HEK293 (cell line): ENCODE measurements around the gene NEB.

ENCODE experiments used
- CTCF ChIA-PET: fragments of 350-600 bp; formaldehyde crosslinking; extraction: SDS; loops from one replicate; lab custom pipeline; 2021; ENCODE audit warnings: antibody characterized with exemption; lab: Yijun Ruan, JAX
- POLR2A ChIA-PET: fragments of 300-600 bp; formaldehyde crosslinking; extraction: SDS; loops from one replicate; lab custom pipeline; 2020; ENCODE audit warnings: antibody characterized with exemption, inconsistent platforms; lab: Yijun Ruan, JAX
- H3K27ac ChIP-seq: fragments of 200-500 bp; sonication (Bioruptor generic); 2 replicates; pipeline ENCODE4 v1.5.1; 2014; ENCODE audit warnings: low read depth, low read length, control low read depth, inconsistent platforms; ENCODE audit errors: extremely low read depth
- H3K36me3 ChIP-seq, 2 experiments: fragments of 200-500 bp in 1 of 2; sonication (Bioruptor generic) in 1 of 2; 1 replicate in 1 of 2; 2 replicates in 1 of 2; pipeline ENCODE4 v1.5.1; 2014 to 2017; ENCODE audit warnings: inconsistent platforms in 2 of 2, low read length in 2 of 2; ENCODE audit not compliant: control insufficient read depth in 2 of 2, insufficient read depth in 1 of 2
- H3K4me1 ChIP-seq: fragments of 200-500 bp; sonication (Bioruptor generic); 2 replicates; pipeline ENCODE4 v1.5.1; 2014; ENCODE audit warnings: mild to moderate bottlenecking, low read length, inconsistent platforms; ENCODE audit not compliant: control insufficient read depth, insufficient read depth
- H3K4me3 ChIP-seq: 2 replicates; pipeline ENCODE4 v1.5.1; 2011; ENCODE audit warnings: low read depth, mild to moderate bottlenecking, control low read depth, low read length, moderate library complexity
- H3K9me3 ChIP-seq: fragments of 200-500 bp; sonication (Bioruptor generic); 2 replicates; pipeline ENCODE4 v1.5.1; 2014; ENCODE audit warnings: low read depth, low read length, inconsistent platforms; ENCODE audit not compliant: control insufficient read depth, insufficient read depth
- GLIS1 ChIP-seq: fragments of 450-650 bp; formaldehyde crosslinking; IDR thresholded peaks from 2 replicates; pipeline ENCODE4 v1.5.1; 2016; ENCODE audit warnings: missing biosample characterization, missing genetic modification characterization
- KLF17 ChIP-seq: fragments of 450-650 bp; formaldehyde crosslinking; IDR thresholded peaks from 2 replicates; pipeline ENCODE4 v1.5.1; 2016; ENCODE audit warnings: missing biosample characterization, missing genetic modification characterization
- PATZ1 ChIP-seq: fragments of 450-650 bp; formaldehyde crosslinking; IDR thresholded peaks from 2 replicates; pipeline ENCODE4 v1.5.1; 2016; ENCODE audit warnings: missing biosample characterization, missing genetic modification characterization
- PBX3 ChIP-seq: sonication (generic); formaldehyde crosslinking; IDR thresholded peaks from 2 replicates; pipeline ENCODE4 v1.8.1; 2022; ENCODE audit warnings: mild to moderate bottlenecking, moderate library complexity, missing genetic modification reagents
- ZFP37 ChIP-seq: fragments of 450-650 bp; formaldehyde crosslinking; IDR thresholded peaks from 2 replicates; pipeline ENCODE4 v1.5.1; 2016; ENCODE audit warnings: missing biosample characterization, missing genetic modification characterization
- ZNF114 ChIP-seq: fragments of 450-650 bp; formaldehyde crosslinking; IDR thresholded peaks from 2 replicates; pipeline ENCODE4 v1.5.0; 2017; ENCODE audit warnings: missing biosample characterization, missing genetic modification characterization
- ZNF132 ChIP-seq: fragments of 450-650 bp; formaldehyde crosslinking; IDR thresholded peaks from 2 replicates; pipeline ENCODE4 v1.5.1; 2017; ENCODE audit warnings: missing biosample characterization, missing genetic modification characterization, borderline replicate concordance
- ZNF138 ChIP-seq: fragments of 450-650 bp; formaldehyde crosslinking; IDR thresholded peaks from 2 replicates; pipeline ENCODE4 v1.5.1; 2016; ENCODE audit warnings: missing biosample characterization, missing genetic modification characterization, borderline replicate concordance
- ZNF157 ChIP-seq: fragments of 450-650 bp; formaldehyde crosslinking; IDR thresholded peaks from 2 replicates; pipeline ENCODE4 v1.5.1; 2016; ENCODE audit warnings: missing biosample characterization, missing genetic modification characterization
- ZNF174 ChIP-seq: fragments of 450-650 bp; formaldehyde crosslinking; IDR thresholded peaks from 2 replicates; pipeline ENCODE4 v1.5.0; 2017; ENCODE audit warnings: missing biosample characterization, mild to moderate bottlenecking, missing genetic modification characterization
- ZNF184 ChIP-seq: fragments of 450-650 bp; IDR thresholded peaks from 2 replicates; pipeline ENCODE4 v1.5.1; 2018; ENCODE audit warnings: missing biosample characterization, mild to moderate bottlenecking, missing genetic modification characterization
- ZNF202 ChIP-seq: fragments of 450-650 bp; formaldehyde crosslinking; IDR thresholded peaks from 2 replicates; pipeline ENCODE4 v1.5.1; 2016; ENCODE audit warnings: missing biosample characterization, missing genetic modification characterization, borderline replicate concordance
- ZNF221 ChIP-seq: fragments of 450-650 bp; formaldehyde crosslinking; IDR thresholded peaks from 2 replicates; pipeline ENCODE4 v1.5.1; 2017; ENCODE audit warnings: missing biosample characterization, missing genetic modification characterization, borderline replicate concordance
- ZNF239 ChIP-seq: fragments of 450-650 bp; formaldehyde crosslinking; IDR thresholded peaks from 2 replicates; pipeline ENCODE4 v1.5.1; 2016; ENCODE audit warnings: missing biosample characterization, missing genetic modification characterization
- ZNF26 ChIP-seq: fragments of 450-650 bp; formaldehyde crosslinking; IDR thresholded peaks from 2 replicates; pipeline ENCODE4 v1.5.1; 2016; ENCODE audit warnings: missing biosample characterization, missing genetic modification characterization
- ZNF335 ChIP-seq: fragments of 450-650 bp; formaldehyde crosslinking; conservative IDR thresholded peaks from 2 replicates; pipeline ENCODE4 v1.5.1; 2016; ENCODE audit warnings: missing biosample characterization, missing genetic modification characterization
- ZNF341 ChIP-seq: fragments of 450-650 bp; formaldehyde crosslinking; IDR thresholded peaks from 2 replicates; pipeline ENCODE4; 2016; ENCODE audit warnings: low read depth, missing biosample characterization, missing genetic modification characterization
- ZNF416 ChIP-seq: fragments of 450-650 bp; formaldehyde crosslinking; IDR thresholded peaks from 2 replicates; pipeline ENCODE4 v1.5.1; 2016; ENCODE audit warnings: missing biosample characterization, missing genetic modification characterization
- ZNF549 ChIP-seq: fragments of 450-650 bp; IDR thresholded peaks from 2 replicates; pipeline ENCODE4 v1.5.1; 2018; ENCODE audit warnings: missing biosample characterization, missing genetic modification characterization, mild to moderate bottlenecking, inconsistent platforms, moderate library complexity
- ZNF555 ChIP-seq: fragments of 450-650 bp; formaldehyde crosslinking; conservative IDR thresholded peaks from 2 replicates; pipeline ENCODE4 v1.5.1; 2017; ENCODE audit warnings: missing biosample characterization, mild to moderate bottlenecking, missing genetic modification characterization, inconsistent platforms
- ZNF571 ChIP-seq: fragments of 450-650 bp; formaldehyde crosslinking; IDR thresholded peaks from 2 replicates; pipeline ENCODE4 v1.5.0; 2017; ENCODE audit warnings: missing biosample characterization, missing genetic modification characterization
- ZNF624 ChIP-seq: fragments of 450-650 bp; formaldehyde crosslinking; IDR thresholded peaks from 2 replicates; pipeline ENCODE4 v1.5.1; 2017; ENCODE audit warnings: missing biosample characterization, missing genetic modification characterization
- ZNF658 ChIP-seq: fragments of 450-650 bp; formaldehyde crosslinking; IDR thresholded peaks from 2 replicates; pipeline ENCODE4; 2016; ENCODE audit warnings: missing biosample characterization, missing genetic modification characterization
- ZNF701 ChIP-seq: fragments of 450-650 bp; formaldehyde crosslinking; IDR thresholded peaks from 2 replicates; pipeline ENCODE4 v1.5.1; 2016; ENCODE audit warnings: missing biosample characterization, missing genetic modification characterization
- ZSCAN18 ChIP-seq: fragments of 450-650 bp; formaldehyde crosslinking; IDR thresholded peaks from 2 replicates; pipeline ENCODE4 v1.5.1; 2016; ENCODE audit warnings: missing biosample characterization, missing genetic modification characterization

NEB gene

GRCh38 chr2:151476287-151476686 lies 258.0 kb downstream of the NEB start (continued):
- no peak for TF ChIP-seq PBX3 (CRISPR knock-in tag)
- TF ChIP-seq ZNF132 (tag by site-specific recombination), result no peak
- TF ChIP-seq, all 188 proteins: peak for 0

- ChIA-PET POLR2A (no interaction called here), CTCF (no interaction called here)
- TF ChIP-seq ZNF184 (tag by site-specific recombination) (no peak), GLIS1 (tag by site-specific recombination) (no peak), ZNF202 (tag by site-specific recombination) (no peak)
- Histone ChIP-seq H3K9me3 (no peaks in the 10 kb centered on the region), H3K36me3 (peaks cover 49 to 68% of the 10 kb centered on the region in 2 experiments), H3K4me3 (no peak overlapping the region), H3K4me1 (no peaks in the 10 kb centered on the region), H3K27ac (no peak overlapping the region)
Measured at GRCh38 chr2:151475071-151475470, 259.2 kb downstream of the NEB start.

- ChIA-PET POLR2A (no interaction called here), CTCF (no interaction called here)
- no peak overlapping the region for H3K4me3 ChIP-seq
- H3K27ac ChIP-seq, result no peak overlapping the region
- no peaks in the 10 kb centered on the region for H3K4me1 ChIP-seq
- no peaks in the 10 kb centered on the region for H3K9me3 ChIP-seq
- no peak for TF ChIP-seq ZNF26 (tag by site-specific recombination)
- TF ChIP-seq ZNF138, result no peak
- no peak for TF ChIP-seq ZNF174 (tag by site-specific recombination)
- no peak for TF ChIP-seq ZNF549 (tag by site-specific recombination)
- TF ChIP-seq ZNF701 (tag by site-specific recombination), result no peak
- TF ChIP-seq ZNF555 (tag by site-specific recombination), result no peak
- TF ChIP-seq ZNF571 (tag by site-specific recombination), result no peak
- TF ChIP-seq ZNF239 (tag by site-specific recombination), result no peak
- H3K36me3 ChIP-seq, result peaks cover 70 to 81% of the 10 kb centered on the region in 2 experiments
Measured at GRCh38 chr2:151472966-151473365, 261.3 kb downstream of the NEB start.

- no peak overlapping the region for H3K4me3 ChIP-seq
- CTCF ChIA-PET, result interaction anchor here (0.6 to 1.9 kb wide), 2 partner anchors 255 to 555 kb away, joined by 4 to 7 read pairs; no protein-coding TSS in a partner anchor
- peaks cover 81 to 90% of the 10 kb centered on the region in 2 experiments for H3K36me3 ChIP-seq
- no peaks in the 10 kb centered on the region for H3K9me3 ChIP-seq
- POLR2A ChIA-PET, result no interaction called here
- no peak overlapping the region for H3K27ac ChIP-seq
- no peaks in the 10 kb centered on the region for H3K4me1 ChIP-seq
- TF ChIP-seq ZSCAN18, result no peak
- TF ChIP-seq ZNF221 (tag by site-specific recombination), result no peak
- no peak for TF ChIP-seq PATZ1 (tag by site-specific recombination)
- TF ChIP-seq ZNF624 (tag by site-specific recombination), result no peak
- no peak for TF ChIP-seq ZNF341 (tag by site-specific recombination)
- TF ChIP-seq KLF17 (tag by site-specific recombination), result no peak
- no peak for TF ChIP-seq ZNF658
- no peak for TF ChIP-seq ZNF335
- TF ChIP-seq ZNF416 (tag by site-specific recombination), result no peak
- TF ChIP-seq ZNF157 (tag by site-specific recombination), result no peak
- TF ChIP-seq ZNF114 (tag by site-specific recombination), result no peak
- no peak for TF ChIP-seq ZFP37 (tag by site-specific recombination)
Measured at GRCh38 chr2:151470556-151470955, 263.7 kb downstream of the NEB start.
